ENCODE data around the gene C19orf12. TPM values are rescaled to one million over a fixed set of nuclear protein-coding genes. Genes with fewer than 3 reads are reported as not detected.

C19orf12 gene
- total RNA-seq, 1 experiment from 2014 or later: 17.5 TPM

- Histone ChIP-seq H2AFZ (ENCODE audit: low read length) (no peak overlapping the region), H3K18ac (ENCODE audit: insufficient read length, low read depth, low read length) (no peak overlapping the region), H2BK20ac (ENCODE audit: low read depth, low read length, poor library complexity, severe bottlenecking) (no peak overlapping the region), H3K4ac (ENCODE audit: low read depth, low read length) (no peak overlapping the region), H4K5ac (ENCODE audit: insufficient read length, low read depth, low read length) (no peak overlapping the region), H2BK5ac (ENCODE audit: insufficient read length, low read length) (no peak overlapping the region), H4K8ac (replicated peaks; ENCODE audit: insufficient read length, low read depth, low read length) (no peak overlapping the region), H3K9me3 (ENCODE audit: control insufficient read depth, low read depth, low read length) (no peaks in the 10 kb centered on the region), H2BK15ac (ENCODE audit: low read depth, low read length) (no peak overlapping the region), H3K14ac (ENCODE audit: insufficient read depth, low read length) (no peak overlapping the region), H3K23me2 (ENCODE audit: insufficient read length, low read depth, low read length, poor library complexity, severe bottlenecking) (no peaks in the 10 kb centered on the region), H2AK5ac (ENCODE audit: insufficient read length, low read length) (no peak overlapping the region), H4K20me1 (ENCODE audit: control insufficient read depth, insufficient read depth, insufficient read length) (no peaks in the 10 kb centered on the region), H2BK120ac (ENCODE audit: low read depth, low read length, poor library complexity, severe bottlenecking) (no peak overlapping the region), H4K91ac (ENCODE audit: insufficient read length, low read depth, low read length) (no peak overlapping the region), H3K9ac (ENCODE audit: extremely low read depth, insufficient read length, low read length) (no peak overlapping the region), H3K79me1 (ENCODE audit: insufficient read depth, low read depth, low read length, poor library complexity, severe bottlenecking) (no peaks in the 10 kb centered on the region), H3K4me2 (ENCODE audit: insufficient read depth, insufficient read length, low read length) (no peak overlapping the region), H3K27me3 (ENCODE audit: insufficient read depth, low read length) (no peaks in the 10 kb centered on the region), H3K23ac (ENCODE audit: insufficient read length, low read depth, low read length) (no peak overlapping the region), H3K4me1 (ENCODE audit: insufficient read depth, low read length) (no peaks in the 10 kb centered on the region), H3K79me2 (ENCODE audit: insufficient read depth, low read length) (no peaks in the 10 kb centered on the region), H2BK12ac (ENCODE audit: insufficient read length, low read depth, low read length) (no peak overlapping the region), H3K56ac (ENCODE audit: insufficient read length, low read depth, low read length) (no peak overlapping the region), H3T11ph (ENCODE audit: low read length) (no peak overlapping the region), H3K27ac (ENCODE audit: insufficient read length, low read depth, low read length) (no peak overlapping the region)
- peaks cover 3% of the 10 kb centered on the region; the same call in 1 of the 2 replicates for H3K27me3 Mint-ChIP-seq (ENCODE audit: low read depth)
- no peaks in the 10 kb centered on the region for H3K9me3 Mint-ChIP-seq
- H3K4me1 Mint-ChIP-seq: peaks cover 0 to 6% of the 10 kb centered on the region in 2 experiments; a peak in 2 of 4 replicates
- H3K36me3 Mint-ChIP-seq (ENCODE audit: insufficient read depth in 1 of 3, low read depth in 3 of 3): no peaks in the 10 kb centered on the region
- DNase-seq: no peak
- TF ChIP-seq CTCF (conservative IDR thresholded peaks at IDR 0.05): no peak
- WGBS (ENCODE audit: extremely low coverage, insufficient read length, low lambda C conversion rate): no CpG with 5 or more reads among the region's 14 CpGs
- no peak overlapping the region for H3K4me3 Mint-ChIP-seq
- no peak overlapping the region for H3K27ac Mint-ChIP-seq
Measured at GRCh38 chr19:29761575-29762232, 46.6 kb upstream of the C19orf12 start.
